Thyroid gland (tissue), 4 donors: ENCODE measurements around the gene DRC1. TPM values are rescaled to one million over a fixed set of nuclear protein-coding genes. Genes with fewer than 3 reads are reported as not detected.

ENCODE experiments used
- DNase-seq, 2 donors: peaks; one replicate each; pipeline ENCODE4 v3.0.0-alpha.2; 2019
- H3K27ac ChIP-seq, 3 donors: fragments of 200-600 bp; sonication (generic); 1 replicate in 2 of 3; 2 replicates in 1 of 3; pipeline ENCODE4 v1.5.1; 2016 to 2019; ENCODE audit warnings: mild to moderate bottlenecking in 1 of 3, moderate library complexity in 1 of 3
- H3K27me3 ChIP-seq: fragments of 200-600 bp; sonication (generic); one replicate; pipeline ENCODE4 v1.5.1; 2019
- H3K36me3 ChIP-seq, 2 donors: fragments of 200-600 bp; sonication (generic); one replicate each; pipeline ENCODE4 v1.5.1; 2016 to 2019
- H3K4me1 ChIP-seq, 2 donors: fragments of 200-600 bp; sonication (generic); one replicate each; pipeline ENCODE4 v1.5.1; 2017 to 2019
- H3K4me3 ChIP-seq, 3 donors: fragments of 200-600 bp; sonication (generic); replicated peaks in 1 of 3; 1 replicate in 2 of 3; 2 replicates in 1 of 3; pipeline ENCODE4 v1.5.1; 2016; ENCODE audit warnings: mild to moderate bottlenecking in 1 of 3
- H3K9me3 ChIP-seq: fragments of 200-600 bp; sonication (generic); one replicate; pipeline ENCODE4 v1.5.1; 2017
- CTCF ChIP-seq, 6 experiments: fragments of 200-600 bp in 3 of 6; fragments of 450-650 bp in 3 of 6; sonication (generic) in 3 of 6; IDR thresholded peaks; one replicate each; pipeline ENCODE4 v1.5.1; 2016 to 2019; ENCODE audit warnings: antibody characterized with exemption in 6 of 6, mild to moderate bottlenecking in 2 of 6, inconsistent platforms in 1 of 6, moderate library complexity in 1 of 6
- POLR2A ChIP-seq, 2 donors: fragments of 450-650 bp; IDR thresholded peaks; one replicate each; pipeline ENCODE4 v1.6.1; 2017; ENCODE audit warnings: antibody characterized with exemption in 2 of 2, mild to moderate bottlenecking in 2 of 2, moderate library complexity in 1 of 2
- WGBS, 2 donors: methylation state at CpG; one replicate each; pipeline ENCODE4 v1.1.5; 2017; 5-methylcytosine and 5-hydroxymethylcytosine counted together
- intact Hi-C: fragments of 100-400 bp; cut with DNase I; formaldehyde crosslinking; loops from one replicate; pipeline ENCODE4 v1.15.1; 2023
- total RNA-seq, 4 donors: library from RNA; depleted of rRNA; stranded (reverse); fragments of >200 nt; gene quantifications; one replicate each; pipeline ENCODE4 v1.2.3, GENCODE V29; 2016

DRC1 gene
- total RNA-seq, 4 donors from 2014 or later, result not detected

DNA sequence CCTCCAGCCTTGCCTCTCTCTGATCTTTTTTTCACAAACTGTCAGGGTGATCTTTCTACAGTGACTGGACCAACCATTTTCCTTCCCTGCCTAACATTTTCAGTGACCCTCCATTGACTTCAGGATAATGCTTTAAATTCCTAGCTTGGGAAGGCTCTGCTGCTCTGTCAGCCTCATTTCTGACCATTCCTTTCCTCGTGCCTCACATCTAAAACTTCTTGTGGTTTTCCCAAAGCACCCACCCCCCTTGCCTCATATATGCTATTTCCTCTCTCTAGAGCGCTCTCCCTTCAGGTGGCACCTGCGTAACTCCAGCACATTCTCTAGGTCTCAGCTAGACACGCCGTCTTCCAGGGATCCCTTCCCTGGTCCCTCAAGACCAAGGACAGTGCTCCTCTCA is 37.2 kb downstream of the DRC1 start:
- DNase-seq, result no peak
- Histone ChIP-seq H3K36me3 (no peaks in the 10 kb centered on the region), H3K27ac (no peak overlapping the region), H3K27me3 (no peaks in the 10 kb centered on the region), H3K9me3 (no peaks in the 10 kb centered on the region), H3K4me3 (no peak overlapping the region), H3K4me1 (peaks cover 0 to 5% of the 10 kb centered on the region in 2 donors)
- intact Hi-C loops, result no loop called here
- 87 to 89% methylated on average over 5 of the region's 5 CpGs for WGBS, 2 donors
- TF ChIP-seq POLR2A (IDR thresholded peaks at IDR 0.05) (no peak), CTCF (IDR thresholded peaks at IDR 0.05) (peak in 1 of 6 experiments; percentile 2)

GRCh38 chr2:26442301-26442700 is 40.6 kb downstream of the DRC1 start:
- Histone ChIP-seq H3K36me3 (no peaks in the 10 kb centered on the region), H3K4me3 (no peak overlapping the region), H3K27me3 (no peaks in the 10 kb centered on the region), H3K4me1 (peaks cover 0 to 5% of the 10 kb centered on the region in 2 donors), H3K27ac (no peak overlapping the region), H3K9me3 (no peaks in the 10 kb centered on the region)
- intact Hi-C loops, result no loop called here
- WGBS, 2 donors, result 92 to 93% methylated on average over 2 of the region's 2 CpGs
- TF ChIP-seq CTCF (IDR thresholded peaks at IDR 0.05), result no peak
- no peak for TF ChIP-seq POLR2A (IDR thresholded peaks at IDR 0.05)
- DNase-seq, result no peak

- TF ChIP-seq CTCF (IDR thresholded peaks at IDR 0.05), result no peak
- TF ChIP-seq POLR2A (IDR thresholded peaks at IDR 0.05), result no peak
- H3K9me3 ChIP-seq, result no peaks in the 10 kb centered on the region
- DNase-seq, result no peak
- no peak overlapping the region for H3K4me3 ChIP-seq
- H3K27ac ChIP-seq, result no peak overlapping the region
- 81 to 85% methylated on average over 3 of the region's 3 CpGs for WGBS, 2 donors
- intact Hi-C loops, result no loop called here
- H3K27me3 ChIP-seq, result no peaks in the 10 kb centered on the region
- peaks cover 0 to 5% of the 10 kb centered on the region in 2 donors for H3K4me1 ChIP-seq
- no peaks in the 10 kb centered on the region for H3K36me3 ChIP-seq
These were observed 41.0 kb downstream of the DRC1 start for GRCh38 chr2:26442707-26443106.

- intact Hi-C loops, result no loop called here
These were observed 42.5 kb downstream of the DRC1 start for GRCh38 chr2:26444236-26444635.

GRCh38 chr2:26448651-26449050 is 46.9 kb downstream of the DRC1 start:
- intact Hi-C loops, result no loop called here
- no peaks in the 10 kb centered on the region for H3K27me3 ChIP-seq
- H3K36me3 ChIP-seq, result no peaks in the 10 kb centered on the region
- no peaks in the 10 kb centered on the region for H3K4me1 ChIP-seq
- H3K4me3 ChIP-seq, result no peak overlapping the region
- DNase-seq, result no peak
- no peaks in the 10 kb centered on the region for H3K9me3 ChIP-seq
- H3K27ac ChIP-seq, result no peak overlapping the region
- 93% methylated on average over 8 to 9 of the region's 9 CpGs for WGBS, 2 donors
- TF ChIP-seq POLR2A (IDR thresholded peaks at IDR 0.05) (no peak), CTCF (IDR thresholded peaks at IDR 0.05) (no peak)

More at GRCh38 chr2:26444236-26444635, 42.5 kb downstream of the DRC1 start:
- TF ChIP-seq CTCF (IDR thresholded peaks at IDR 0.05) (no peak), POLR2A (IDR thresholded peaks at IDR 0.05) (no peak)
- Histone ChIP-seq H3K9me3 (no peaks in the 10 kb centered on the region), H3K27ac (no peak overlapping the region), H3K36me3 (no peaks in the 10 kb centered on the region), H3K27me3 (no peaks in the 10 kb centered on the region), H3K4me1 (no peaks in the 10 kb centered on the region), H3K4me3 (no peak overlapping the region)
- 80 to 83% methylated on average over 7 of the region's 7 CpGs for WGBS, 2 donors
- DNase-seq, result no peak
